GM21723 (cell line): Measurements from ENCODE around the gene TNK2.

Source experiments
- ATAC-seq: cut with Tn5 transposase; IDR thresholded peaks from one replicate; pipeline ENCODE4 v1.9.1; 2021; ENCODE audit warnings: mild to moderate bottlenecking, moderate library complexity; ENCODE audit not compliant: unreplicated experiment

Gene TNK2

DNA sequence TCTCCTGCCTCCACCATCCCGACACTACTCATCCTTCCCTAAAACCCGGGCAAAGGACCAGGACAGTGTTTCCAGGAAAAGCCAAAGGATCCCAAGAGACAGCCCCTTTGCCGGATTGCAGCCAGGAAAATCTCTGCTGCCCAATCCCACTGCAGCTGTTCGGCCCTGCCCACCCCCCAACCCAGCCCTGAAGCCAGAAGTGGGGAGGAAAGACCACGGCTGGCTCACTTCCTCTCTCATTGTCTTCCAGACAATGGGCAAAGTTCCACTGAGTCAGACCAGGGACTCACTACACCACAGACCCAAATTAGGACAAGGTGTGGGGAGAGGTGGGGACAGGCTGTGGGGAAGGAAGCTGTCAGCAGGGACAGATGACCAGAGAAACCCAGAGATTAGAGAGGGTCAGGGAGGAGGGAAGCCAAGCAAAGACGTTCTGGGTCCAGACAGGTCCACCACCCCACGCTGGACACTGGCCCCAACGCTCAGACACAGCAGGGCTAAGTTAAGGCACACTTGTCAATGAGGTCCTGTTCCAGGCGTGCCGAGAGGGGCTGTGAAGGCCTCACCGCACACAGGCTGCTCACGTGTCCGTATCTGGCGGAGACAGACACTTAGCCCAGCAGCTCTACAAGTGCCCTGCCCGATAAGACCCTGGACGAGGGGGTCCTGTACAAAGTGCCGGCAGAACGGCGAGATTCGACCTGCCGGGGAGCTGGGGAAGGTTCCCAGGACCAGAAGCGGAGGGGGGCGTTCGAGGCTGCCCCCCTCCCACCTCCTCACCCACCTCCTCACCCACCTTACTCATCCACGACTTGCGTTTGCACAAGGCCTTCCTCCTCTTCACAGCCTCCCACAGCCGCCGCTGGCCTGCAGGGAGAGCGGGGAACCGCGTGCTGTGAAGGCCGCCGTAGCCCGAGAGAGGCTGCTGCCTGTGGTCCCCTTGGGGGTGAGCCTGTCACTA lies 21.9 kb downstream of the TNK2 start:
- no peak for ATAC-seq

GRCh38 chr3:195885036-195885891 lies 23.1 kb downstream of the TNK2 start:
- ATAC-seq, result no peak

DNA sequence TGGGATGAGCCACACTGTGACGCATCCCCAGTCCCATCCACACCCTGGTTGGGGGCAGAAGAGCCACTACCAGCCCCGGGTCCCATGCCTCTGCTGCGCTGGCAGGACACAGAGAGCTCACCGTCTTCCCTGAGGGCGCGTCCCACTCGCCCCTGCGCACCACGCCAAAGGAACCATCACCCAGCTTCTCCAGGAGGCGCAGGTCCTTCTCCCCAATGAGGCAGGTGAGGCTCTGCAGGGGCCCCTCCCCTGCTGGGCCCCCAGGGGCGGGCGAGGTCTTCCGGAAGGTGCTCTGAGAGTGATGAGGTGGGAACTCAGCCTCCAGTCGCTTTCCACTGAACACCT lies 23.7 kb downstream of the TNK2 start:
- ATAC-seq, result no peak

DNA sequence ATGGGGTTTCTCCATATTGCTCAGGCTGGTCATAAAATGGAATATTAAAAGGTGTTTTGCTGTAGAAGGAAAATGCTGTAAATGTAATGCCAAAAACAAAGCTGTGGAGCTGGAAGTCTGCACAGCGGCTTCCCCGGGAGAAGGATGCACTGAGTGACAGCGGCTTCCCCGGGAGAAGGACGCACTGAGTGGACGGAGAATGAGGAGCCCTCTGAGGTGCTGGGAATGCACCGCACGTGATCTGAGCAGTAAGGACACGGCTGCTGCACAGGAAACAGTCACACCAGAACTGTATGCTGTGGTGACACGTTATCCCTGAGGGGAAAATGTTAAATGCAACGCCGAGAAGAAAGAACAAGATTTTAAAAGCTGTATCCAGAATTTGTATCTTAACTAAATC lies 24.6 kb downstream of the TNK2 start:
- no peak for ATAC-seq

- ATAC-seq, result no peak
Observed at GRCh38 chr3:195883160-195883559, 25.2 kb downstream of the TNK2 start.

- no peak for ATAC-seq
Observed at GRCh38 chr3:195882002-195882441, 26.3 kb downstream of the TNK2 start.

DNA sequence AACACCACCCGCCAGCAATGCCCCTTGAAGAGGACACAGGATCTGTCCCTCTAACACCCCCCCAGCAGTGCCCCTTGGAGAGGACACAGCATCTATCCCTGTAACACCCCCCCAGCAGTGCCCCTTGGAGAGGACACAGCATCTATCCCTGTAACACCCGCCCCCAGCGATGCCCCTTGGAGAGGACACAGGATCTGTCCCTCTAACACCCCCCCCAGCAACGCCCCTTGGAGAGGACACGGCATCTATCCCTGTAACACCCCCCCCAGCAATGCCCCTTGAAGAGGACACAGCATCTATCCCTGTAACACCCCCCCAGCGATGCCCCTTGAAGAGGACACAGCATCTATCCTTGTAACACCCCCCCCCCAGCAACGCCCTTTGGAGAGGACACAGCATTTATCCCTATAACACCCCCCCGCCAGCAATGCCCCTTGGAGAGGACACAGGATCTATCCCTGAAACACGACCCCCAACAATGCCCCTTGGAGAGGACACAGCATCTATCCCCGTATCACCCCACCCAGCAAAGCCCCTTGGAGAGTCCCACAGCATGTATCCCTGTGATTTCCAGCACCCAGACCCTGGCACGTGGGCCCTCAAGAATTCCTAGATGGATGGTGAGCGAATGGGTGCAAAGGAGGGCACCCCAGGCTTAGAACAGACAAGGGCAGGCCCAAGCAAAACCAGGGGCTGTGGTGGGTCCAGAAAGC lies 26.9 kb downstream of the TNK2 start:
- ATAC-seq, result no peak

GRCh38 chr3:195880037-195880431 lies 28.3 kb downstream of the TNK2 start:
- no peak for ATAC-seq

- no peak for ATAC-seq
Observed at GRCh38 chr3:195879416-195880036, 28.8 kb downstream of the TNK2 start.

- ATAC-seq, result no peak
Observed at GRCh38 chr3:195878424-195879274, 29.7 kb downstream of the TNK2 start.

DNA sequence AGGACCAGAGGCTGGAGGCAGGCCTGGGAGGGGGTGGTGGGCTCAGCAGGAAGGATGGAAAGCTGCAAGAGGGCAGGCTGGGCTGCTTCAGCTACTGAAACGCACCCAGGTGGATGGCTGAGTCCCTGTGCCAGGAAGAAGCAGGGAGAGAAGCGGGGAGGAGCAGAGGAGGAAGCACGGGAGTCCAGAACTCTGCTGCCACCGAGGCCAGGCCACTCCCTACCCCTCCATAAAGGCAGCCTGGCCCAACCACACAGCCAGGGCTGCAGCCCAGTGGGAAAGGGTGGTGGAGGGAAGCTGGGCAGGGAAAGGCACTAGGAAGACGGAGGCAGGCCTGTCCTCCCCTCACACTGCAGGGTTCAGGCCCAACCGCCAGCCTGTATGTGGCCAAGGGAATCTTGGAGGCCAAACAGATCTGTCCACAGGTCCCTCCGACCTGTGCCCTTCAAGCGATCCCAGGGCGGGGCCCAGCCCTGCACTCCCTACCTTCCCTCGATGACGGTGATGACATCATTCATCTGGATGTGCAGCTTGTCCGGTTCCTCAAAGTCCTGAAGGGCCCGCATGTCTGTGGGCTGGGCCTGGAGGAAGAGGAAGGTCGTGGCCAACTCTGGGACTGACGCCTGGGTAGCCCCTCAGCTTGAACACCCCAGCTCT lies 30.5 kb downstream of the TNK2 start:
- ATAC-seq, result no peak

DNA sequence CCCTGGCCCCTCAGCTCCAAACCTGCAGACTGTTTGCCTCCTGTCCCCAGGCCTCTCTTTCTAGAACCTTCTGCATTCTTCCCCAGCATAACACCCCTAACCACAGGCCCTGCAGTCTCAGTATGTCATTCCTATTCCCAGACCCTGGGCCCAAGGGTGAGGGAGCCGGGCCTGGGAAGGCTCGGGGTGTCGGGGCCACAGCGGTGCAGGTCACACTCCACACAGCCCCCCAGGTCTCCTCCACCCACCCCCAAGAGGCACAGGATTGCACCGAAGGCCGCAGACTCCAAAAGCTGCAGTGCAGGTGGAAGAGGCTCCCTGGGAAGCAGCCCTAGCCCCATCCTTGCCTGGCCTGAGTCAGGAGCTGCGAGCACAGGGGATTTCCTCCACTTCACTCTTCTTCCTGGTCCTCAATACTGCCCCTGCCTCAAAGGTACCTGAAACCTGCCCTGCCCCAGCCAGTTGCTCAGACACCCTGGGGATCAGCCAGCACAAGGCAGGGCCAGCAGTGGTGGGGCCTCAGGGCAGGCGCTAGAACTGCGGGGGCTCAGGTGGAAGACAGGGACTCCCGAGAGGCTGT lies 31.1 kb downstream of the TNK2 start:
- ATAC-seq, result no peak

DNA sequence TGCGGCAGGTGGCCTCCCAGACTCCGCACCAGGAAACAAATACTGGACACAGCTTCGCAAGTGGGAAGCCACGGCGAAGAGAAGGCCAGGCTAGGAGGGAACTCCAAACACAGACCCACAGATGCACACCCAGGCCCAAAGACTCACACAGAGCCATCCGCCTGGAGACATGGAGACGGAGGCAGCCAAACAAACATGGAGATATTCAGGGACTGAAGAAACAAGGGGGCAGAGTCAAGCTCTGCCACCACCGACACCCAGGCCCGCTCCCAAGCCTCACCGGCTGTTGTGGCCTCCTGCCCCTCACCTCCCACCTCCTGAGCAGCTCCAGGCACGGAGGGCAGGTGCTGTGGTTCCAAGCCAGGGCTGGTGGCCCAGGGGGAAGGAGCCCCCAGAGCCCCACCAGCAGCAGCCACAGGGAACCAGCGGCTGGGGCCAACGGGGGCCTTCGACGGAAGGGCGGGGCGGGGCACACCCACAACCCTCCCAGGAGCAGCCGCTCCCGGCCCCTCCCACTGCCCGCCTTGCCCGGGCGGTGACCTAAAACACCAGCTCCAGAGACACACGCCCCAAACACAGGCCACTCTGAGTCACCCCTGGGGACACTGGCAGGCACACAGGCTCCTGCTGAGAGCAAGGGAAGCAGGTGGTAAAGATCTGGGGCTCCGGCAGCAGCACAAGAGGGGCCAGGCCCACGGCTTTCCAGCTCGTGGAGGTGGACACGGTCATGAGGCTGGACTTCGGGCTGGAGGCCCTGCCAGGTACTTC lies 31.9 kb downstream of the TNK2 start:
- no peak for ATAC-seq

DNA sequence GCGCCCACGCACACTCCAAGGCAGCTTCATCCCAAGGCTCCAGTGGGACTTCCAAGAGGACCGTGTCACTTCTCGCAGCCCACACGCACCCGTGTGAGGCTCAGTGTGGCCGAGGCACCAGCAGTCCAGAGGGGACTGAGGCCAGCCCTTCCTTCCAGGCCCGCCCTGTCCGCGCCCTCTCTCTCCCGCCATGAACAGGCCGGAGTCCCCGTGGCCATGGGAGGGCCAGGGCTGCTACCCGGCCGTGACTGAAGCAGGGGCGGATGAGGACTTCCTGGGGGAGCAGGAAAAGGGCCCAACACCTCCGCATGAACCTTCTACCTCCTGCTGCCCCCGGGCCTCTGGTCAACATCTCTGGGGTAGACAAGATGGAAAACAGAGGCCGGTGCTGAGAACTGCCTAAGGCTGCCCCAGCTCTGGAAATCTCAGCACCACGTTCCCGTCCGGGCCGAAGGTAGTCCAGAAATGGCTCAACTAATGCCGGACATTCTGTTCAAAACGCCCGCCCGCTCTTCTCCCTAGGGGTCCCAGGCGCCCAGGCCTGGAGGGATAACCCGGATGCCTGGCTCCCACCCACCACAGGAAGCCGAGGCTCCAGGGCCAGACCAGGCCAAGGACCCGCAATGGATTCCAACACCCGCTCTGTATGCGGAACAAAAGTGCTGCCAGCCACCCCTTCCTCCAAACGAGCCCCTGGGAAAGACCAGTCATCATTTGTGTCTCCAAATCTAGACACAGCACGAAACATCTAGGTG lies 32.7 kb downstream of the TNK2 start:
- ATAC-seq, result no peak

- ATAC-seq, result no peak
Observed at GRCh38 chr3:195873971-195874370, 34.4 kb downstream of the TNK2 start.

- ATAC-seq, result no peak
Observed at GRCh38 chr3:195873281-195873887, 35.0 kb downstream of the TNK2 start.

GRCh38 chr3:195872800-195873199 lies 35.6 kb downstream of the TNK2 start:
- ATAC-seq, result no peak
